Measurements from ENCODE around the gene SHISA7.

DNA sequence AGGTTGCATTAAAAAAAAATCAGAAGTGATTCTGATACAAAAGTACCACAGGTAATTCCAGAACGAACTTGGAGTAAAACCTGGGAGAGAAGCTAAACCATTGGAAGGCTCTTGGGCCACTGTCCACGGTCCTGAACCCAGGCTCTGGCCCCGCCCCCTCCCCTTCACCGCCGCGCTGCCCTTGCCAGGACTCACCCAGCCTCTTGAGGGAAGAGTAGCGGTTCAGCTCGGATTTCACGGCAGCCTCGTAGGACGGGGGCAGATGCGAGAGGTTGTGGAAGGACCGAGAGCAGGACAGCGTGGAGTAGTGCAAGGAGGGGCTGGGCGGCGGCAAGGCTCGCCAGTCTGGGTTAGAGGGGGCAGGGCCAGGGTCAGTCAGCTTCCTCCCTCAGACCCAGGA, 5.7 kb downstream of the SHISA7 start:
- TF ChIP-seq ZFP30 (CRISPR knock-in tag; IDR thresholded peaks at IDR 0.05), result no peak
- no peak for TF ChIP-seq ZFP3 (CRISPR knock-in tag; IDR thresholded peaks at IDR 0.05)
- TF ChIP-seq, protein P1, sequence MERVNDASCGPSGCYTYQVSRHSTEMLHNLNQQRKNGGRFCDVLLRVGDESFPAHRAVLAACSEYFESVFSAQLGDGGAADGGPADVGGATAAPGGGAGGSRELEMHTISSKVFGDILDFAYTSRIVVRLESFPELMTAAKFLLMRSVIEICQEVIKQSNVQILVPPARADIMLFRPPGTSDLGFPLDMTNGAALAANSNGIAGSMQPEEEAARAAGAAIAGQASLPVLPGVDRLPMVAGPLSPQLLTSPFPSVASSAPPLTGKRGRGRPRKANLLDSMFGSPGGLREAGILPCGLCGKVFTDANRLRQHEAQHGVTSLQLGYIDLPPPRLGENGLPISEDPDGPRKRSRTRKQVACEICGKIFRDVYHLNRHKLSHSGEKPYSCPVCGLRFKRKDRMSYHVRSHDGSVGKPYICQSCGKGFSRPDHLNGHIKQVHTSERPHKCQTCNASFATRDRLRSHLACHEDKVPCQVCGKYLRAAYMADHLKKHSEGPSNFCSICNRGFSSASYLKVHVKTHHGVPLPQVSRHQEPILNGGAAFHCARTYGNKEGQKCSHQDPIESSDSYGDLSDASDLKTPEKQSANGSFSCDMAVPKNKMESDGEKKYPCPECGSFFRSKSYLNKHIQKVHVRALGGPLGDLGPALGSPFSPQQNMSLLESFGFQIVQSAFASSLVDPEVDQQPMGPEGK (CRISPR knock-in tag; IDR thresholded peaks at IDR 0.05; ENCODE audit: borderline replicate concordance), result no peak
- no peak for TF ChIP-seq OSR1 (CRISPR knock-in tag; IDR thresholded peaks at IDR 0.05)
- TF ChIP-seq ZNF565 (CRISPR knock-in tag; conservative IDR thresholded peaks at IDR 0.05; ENCODE audit: low read depth), result no peak
- TF ChIP-seq TCF4 (CRISPR knock-in tag; IDR thresholded peaks at IDR 0.05; ENCODE audit: borderline replicate concordance), result no peak
- TF ChIP-seq RARB (CRISPR knock-in tag; IDR thresholded peaks at IDR 0.05), result no peak
- TF ChIP-seq ARNTL (CRISPR knock-in tag; IDR thresholded peaks at IDR 0.05; ENCODE audit: borderline replicate concordance, low read depth), result no peak
- no peak for TF ChIP-seq TOX (CRISPR knock-in tag; IDR thresholded peaks at IDR 0.05; ENCODE audit: borderline replicate concordance)
- TF ChIP-seq, protein P2, sequence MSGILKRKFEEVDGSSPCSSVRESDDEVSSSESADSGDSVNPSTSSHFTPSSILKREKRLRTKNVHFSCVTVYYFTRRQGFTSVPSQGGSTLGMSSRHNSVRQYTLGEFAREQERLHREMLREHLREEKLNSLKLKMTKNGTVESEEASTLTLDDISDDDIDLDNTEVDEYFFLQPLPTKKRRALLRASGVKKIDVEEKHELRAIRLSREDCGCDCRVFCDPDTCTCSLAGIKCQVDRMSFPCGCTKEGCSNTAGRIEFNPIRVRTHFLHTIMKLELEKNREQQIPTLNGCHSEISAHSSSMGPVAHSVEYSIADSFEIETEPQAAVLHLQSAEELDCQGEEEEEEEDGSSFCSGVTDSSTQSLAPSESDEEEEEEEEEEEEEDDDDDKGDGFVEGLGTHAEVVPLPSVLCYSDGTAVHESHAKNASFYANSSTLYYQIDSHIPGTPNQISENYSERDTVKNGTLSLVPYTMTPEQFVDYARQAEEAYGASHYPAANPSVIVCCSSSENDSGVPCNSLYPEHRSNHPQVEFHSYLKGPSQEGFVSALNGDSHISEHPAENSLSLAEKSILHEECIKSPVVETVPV (CRISPR knock-in tag; IDR thresholded peaks at IDR 0.05), result no peak
- TF ChIP-seq ZNF8 (CRISPR knock-in tag; IDR thresholded peaks at IDR 0.05), result no peak
- peak; percentile 72; the same call in 1 of the 2 replicates for TF ChIP-seq SNAI2 (CRISPR knock-in tag; IDR thresholded peaks at IDR 0.05)
